Activated CD8-positive, alpha-beta memory T cell treated with anti-CD3 and anti-CD28 coated beads, Interleukin-2, amount 50 U/mL, for 24 hours (primary cell): ENCODE results near the gene PCDHA6.
"Not testable (repeated sequence)": the region's sequence is repeated elsewhere in the genome, so short reads cannot be mapped to it uniquely, and the experiment has no call there.

ENCODE experiments used
- DNase-seq: peaks from one replicate; pipeline ENCODE4 v3.0.0-alpha.2; 2020; ENCODE audit errors: extremely low read depth

PCDHA6 gene

GRCh38 chr5:140822281-140822629 lies 5.5 kb upstream of the PCDHA6 start:
- no peak for DNase-seq

- DNase-seq = not testable (repeated sequence)
Observed at GRCh38 chr5:140822969-140823368, 4.8 kb upstream of the PCDHA6 start.

GRCh38 chr5:140823475-140823874 lies 4.3 kb upstream of the PCDHA6 start:
- DNase-seq = no peak

GRCh38 chr5:140828362-140828737 lies 590 bp downstream of the PCDHA6 start:
- no peak for DNase-seq

GRCh38 chr5:140829511-140830501 lies 2.0 kb downstream of the PCDHA6 start:
- not testable (repeated sequence) for DNase-seq

GRCh38 chr5:140833993-140834392 lies 6.2 kb downstream of the PCDHA6 start, which contains the start of gene PCDHA7:
Gene PCDHA7 (plus strand): TSS chr5:140834269. CDS start chr5:140834384, 115 bp downstream.
- DNase-seq = no peak

- DNase-seq = not testable (repeated sequence)
Observed at GRCh38 chr5:140834439-140835008, 6.8 kb downstream of the PCDHA6 start.

- DNase-seq = no peak
Observed at GRCh38 chr5:140835622-140836510, 8.1 kb downstream of the PCDHA6 start.

- DNase-seq = no peak
Observed at GRCh38 chr5:140840978-140841962, 13.5 kb downstream of the PCDHA6 start, which contains the start of gene PCDHA8. Gene PCDHA8 (plus strand): TSS chr5:140841187. CDS start chr5:140841322, 135 bp downstream.

GRCh38 chr5:140842798-140843733 lies 15.3 kb downstream of the PCDHA6 start:
- DNase-seq = no peak

- not testable (repeated sequence) for DNase-seq
Observed at GRCh38 chr5:140848139-140849102, 20.7 kb downstream of the PCDHA6 start, which contains the start of gene PCDHA9. Gene PCDHA9 (plus strand): TSS chr5:140848382. CDS start chr5:140848496, 114 bp downstream.

GRCh38 chr5:140849831-140850634 lies 22.3 kb downstream of the PCDHA6 start:
- not testable (repeated sequence) for DNase-seq

- DNase-seq = no peak
Observed at GRCh38 chr5:140855772-140856674, 28.3 kb downstream of the PCDHA6 start, which contains the start of gene PCDHA10. Gene PCDHA10 (plus strand): TSS chr5:140855897. CDS start chr5:140856049, 152 bp downstream.

- no peak for DNase-seq
Observed at GRCh38 chr5:140857177-140857986, 29.6 kb downstream of the PCDHA6 start.

GRCh38 chr5:140857987-140858240 lies 30.2 kb downstream of the PCDHA6 start:
- no peak for DNase-seq
